Vagina (tissue), 2 donors: Measurements from ENCODE around the gene SPEG. TPM values are rescaled to one million over a fixed set of nuclear protein-coding genes. Genes with fewer than 3 reads are reported as not detected.

Experiments
- DNase-seq, 2 donors: peaks; one replicate each; pipeline ENCODE4 v3.0.0-alpha.2; 2017; ENCODE audit errors: extremely low spot score in 2 of 2
- H3K27ac ChIP-seq: fragments of 200-600 bp; sonication (generic); one replicate; pipeline ENCODE4 v1.5.1; 2019
- H3K27me3 ChIP-seq: fragments of 200-600 bp; sonication (generic); one replicate; pipeline ENCODE4 v1.5.1; 2019
- H3K36me3 ChIP-seq, 2 donors: fragments of 200-600 bp; sonication (generic); one replicate each; pipeline ENCODE4 v1.5.1; 2017 to 2019
- H3K4me1 ChIP-seq: fragments of 200-600 bp; sonication (generic); one replicate; pipeline ENCODE4 v1.5.1; 2019
- H3K4me3 ChIP-seq, 2 donors: fragments of 200-600 bp; sonication (generic); 1 replicate in 1 of 2; 2 replicates in 1 of 2; pipeline ENCODE4 v1.5.1; 2016 to 2019
- H3K9me3 ChIP-seq: fragments of 200-600 bp; sonication (generic); one replicate; pipeline ENCODE4 v1.5.1; 2019
- CTCF ChIP-seq, 3 experiments: fragments of 450-650 bp in 2 of 3; fragments of 200-600 bp in 1 of 3; sonication (generic) in 1 of 3; IDR thresholded peaks; one replicate each; pipeline ENCODE4 v1.5.1; 2017 to 2019; ENCODE audit warnings: antibody characterized with exemption in 3 of 3, mild to moderate bottlenecking in 2 of 3, moderate library complexity in 2 of 3
- POLR2A ChIP-seq, 2 donors: fragments of 450-650 bp; IDR thresholded peaks; one replicate each; pipeline ENCODE4 v1.6.1; 2017; ENCODE audit warnings: antibody characterized with exemption in 2 of 2, mild to moderate bottlenecking in 2 of 2, moderate library complexity in 2 of 2
- POLR2AphosphoS5 ChIP-seq, 2 donors: sonication (generic); formaldehyde crosslinking; IDR thresholded peaks; one replicate each; pipeline ENCODE4 v1.9.0; 2017; ENCODE audit warnings: antibody characterized with exemption in 2 of 2, mild to moderate bottlenecking in 2 of 2, low read depth in 1 of 2; ENCODE audit not compliant: insufficient read depth in 1 of 2
- intact Hi-C: fragments of 100-400 bp; cut with DNase I; formaldehyde crosslinking; loops from one replicate; pipeline ENCODE4 v1.15.1; 2023
- total RNA-seq: library from RNA; depleted of rRNA; stranded (reverse); fragments of >200 nt; gene quantifications from one replicate; pipeline ENCODE4 v1.2.3, GENCODE V29; 2016

Gene SPEG
- total RNA-seq, 1 donor from 2014 or later: 28.2 TPM

GRCh38 chr2:219545295-219545942, 110.8 kb downstream of the SPEG start:
- intact Hi-C loops: no loop called here
- no peak overlapping the region for H3K27ac ChIP-seq
- TF ChIP-seq POLR2AphosphoS5 (IDR thresholded peaks at IDR 0.05; ENCODE audit: insufficient read depth in 1 of 2, low read depth in 1 of 2) (no peak), CTCF (IDR thresholded peaks at IDR 0.05) (no peak), POLR2A (IDR thresholded peaks at IDR 0.05) (no peak)
- no peak overlapping the region for H3K4me3 ChIP-seq
- no peaks in the 10 kb centered on the region for H3K27me3 ChIP-seq
- H3K9me3 ChIP-seq: no peaks in the 10 kb centered on the region
- no peak for DNase-seq
- peaks cover 28% of the 10 kb centered on the region for H3K4me1 ChIP-seq
- peaks cover 0 to 8% of the 10 kb centered on the region in 2 donors for H3K36me3 ChIP-seq

- no peak for TF ChIP-seq POLR2A (IDR thresholded peaks at IDR 0.05)
- TF ChIP-seq POLR2AphosphoS5 (IDR thresholded peaks at IDR 0.05; ENCODE audit: insufficient read depth in 1 of 2, low read depth in 1 of 2): no peak
- H3K27me3 ChIP-seq: no peaks in the 10 kb centered on the region
- no peak overlapping the region for H3K27ac ChIP-seq
- peaks cover 0 to 4% of the 10 kb centered on the region in 2 donors for H3K36me3 ChIP-seq
- intact Hi-C loops: no loop called here
- DNase-seq: no peak
- no peak overlapping the region for H3K4me3 ChIP-seq
- H3K9me3 ChIP-seq: no peaks in the 10 kb centered on the region
- H3K4me1 ChIP-seq: peaks cover 28% of the 10 kb centered on the region
These were observed 111.3 kb downstream of the SPEG start for GRCh38 chr2:219545943-219546352.

DNA sequence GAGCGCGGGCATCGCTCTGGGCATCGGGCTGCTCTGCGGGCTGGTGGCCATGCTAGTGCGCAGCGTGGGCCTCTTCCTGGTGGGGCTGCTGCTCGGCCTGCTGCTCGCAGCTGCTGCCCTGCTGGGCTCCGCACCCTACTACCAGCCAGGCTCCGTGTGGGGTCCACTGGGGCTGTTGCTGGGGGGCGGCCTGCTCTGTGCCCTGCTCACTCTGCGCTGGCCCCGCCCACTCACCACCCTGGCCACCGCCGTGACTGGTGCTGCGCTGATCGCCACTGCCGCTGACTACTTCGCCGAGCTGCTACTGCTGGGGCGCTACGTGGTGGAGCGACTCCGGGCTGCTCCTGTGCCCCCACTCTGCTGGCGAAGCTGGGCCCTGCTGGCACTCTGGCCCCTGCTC, 113.0 kb downstream of the SPEG start:
- DNase-seq: no peak
- Histone ChIP-seq H3K27ac (no peak overlapping the region), H3K4me3 (no peak overlapping the region), H3K36me3 (no peaks in the 10 kb centered on the region), H3K9me3 (no peaks in the 10 kb centered on the region), H3K27me3 (no peaks in the 10 kb centered on the region), H3K4me1 (peaks cover 27% of the 10 kb centered on the region)
- intact Hi-C loops: no loop called here
- TF ChIP-seq POLR2A (IDR thresholded peaks at IDR 0.05): no peak
- no peak for TF ChIP-seq POLR2AphosphoS5 (IDR thresholded peaks at IDR 0.05; ENCODE audit: insufficient read depth in 1 of 2, low read depth in 1 of 2)
- TF ChIP-seq CTCF (IDR thresholded peaks at IDR 0.05): no peak

Other genes with a start within 250 kb of the SPEG start
- 52.1 TPM for gene ZFAND2B, start 228.1 kb upstream of the SPEG start, total RNA-seq
- gene ABCB6, start 215.9 kb upstream of the SPEG start, total RNA-seq: 23.8 TPM
- gene ATG9A, start 205.2 kb upstream of the SPEG start, total RNA-seq: 62.4 TPM
- 98.7 TPM for gene ANKZF1, start 205.0 kb upstream of the SPEG start, total RNA-seq
- 22.8 TPM for gene GLB1L, start 189.4 kb upstream of the SPEG start, total RNA-seq
- gene STK16, start 189.4 kb upstream of the SPEG start, total RNA-seq: 12.8 TPM
- gene TUBA4B, start 181.6 kb upstream of the SPEG start, total RNA-seq: not detected
- gene TUBA4A, start 180.9 kb upstream of the SPEG start, total RNA-seq: 122 TPM
- gene DNAJB2, start 155.5 kb upstream of the SPEG start, total RNA-seq: 92.8 TPM
- 7.6 TPM for gene PTPRN, start 125.4 kb upstream of the SPEG start, total RNA-seq
- gene RESP18, start 102.1 kb upstream of the SPEG start, total RNA-seq: not detected
- 62.9 TPM for gene DNPEP, start 46.9 kb upstream of the SPEG start, total RNA-seq
- 883 TPM for gene DES, start 16.5 kb upstream of the SPEG start, total RNA-seq
- 35.4 TPM for gene GMPPA, start 64.0 kb downstream of the SPEG start, total RNA-seq
- gene ASIC4, start 79.6 kb downstream of the SPEG start, total RNA-seq: not detected
- 41.5 TPM for gene CHPF, start 109.0 kb downstream of the SPEG start, total RNA-seq
- gene TMEM198, start 109.2 kb downstream of the SPEG start, total RNA-seq: 1.5 TPM
- gene OBSL1, start 136.7 kb downstream of the SPEG start, total RNA-seq: 53.0 TPM
- 0.74 TPM for gene INHA, start 137.5 kb downstream of the SPEG start, total RNA-seq
- gene STK11IP, start 163.0 kb downstream of the SPEG start, total RNA-seq: 11.3 TPM
- 13.5 TPM for gene SLC4A3, start 192.8 kb downstream of the SPEG start, total RNA-seq